ENCODE data around the gene UBE2R2. TPM values are rescaled to one million over a fixed set of nuclear protein-coding genes. Genes with fewer than 3 reads are reported as not detected.
A peak's percentile ranks its signal among the peaks of the same experiment; 100 is the strongest.
"Not testable (repeated sequence)": the region's sequence is repeated elsewhere in the genome, so short reads cannot be mapped to it uniquely, and the experiment has no call there.

Gene UBE2R2
- total RNA-seq, 4 donors from 2014 or later, result 32.5 to 47.3 (median 41.9) TPM

DNA sequence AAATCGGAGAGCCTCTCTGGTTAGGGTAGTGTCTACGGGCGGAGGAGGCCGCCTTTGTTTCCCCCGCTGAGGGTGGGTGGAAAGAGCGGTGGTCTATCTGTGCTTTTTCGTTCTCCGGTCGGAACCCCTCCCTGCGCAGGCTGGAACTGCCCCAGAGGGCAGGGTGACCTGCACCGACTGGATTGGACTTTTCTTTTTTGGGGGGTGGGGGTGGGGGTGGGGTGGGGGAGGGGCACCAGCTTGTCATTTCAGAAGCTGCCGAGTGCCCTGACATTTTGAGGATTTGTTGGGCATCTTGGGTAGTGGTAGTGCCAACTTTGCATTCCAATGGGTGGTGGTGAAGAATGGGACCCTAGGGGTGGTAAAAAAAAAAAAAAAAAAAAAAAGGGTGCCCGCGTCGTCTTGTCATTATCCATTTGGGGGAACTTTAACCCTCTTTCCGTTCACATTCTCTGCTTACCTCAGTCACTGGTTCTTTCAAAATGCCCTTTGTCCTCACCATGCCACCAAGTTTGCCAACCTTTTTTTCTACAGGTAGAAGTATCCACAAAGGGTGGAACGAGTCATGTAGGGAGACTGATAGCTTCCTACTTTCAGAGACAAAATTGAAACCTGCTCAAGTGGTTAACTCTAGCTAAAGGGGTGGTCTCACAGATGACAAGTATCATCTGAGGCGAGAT lies 1.3 kb downstream of the UBE2R2 start:
- Histone ChIP-seq H3K9me3 (no peaks in the 10 kb centered on the region), H3K36me3 (no peaks in the 10 kb centered on the region), H3K27ac (peak overlapping the region; percentile 92 to 100 (median 98)), H3K4me1 (peaks cover 55 to 56% of the 10 kb centered on the region in 2 donors), H3K4me3 (peak overlapping the region; percentile 80 to 94 (median 90)), H3K27me3 (no peaks in the 10 kb centered on the region)
- in situ Hi-C loops (cut with MboI; ENCODE audit: low sequenced_read_pairs in 4 of 4) (loop anchor here in 2 of 4 donors (5.0 kb wide), 1 partner anchor 34 kb away; no protein-coding TSS in a partner anchor), intact Hi-C loops (cut with DNase I; ENCODE audit: low total_unique reads) (loop anchor here (5.0 to 10.0 kb wide), 2 partner anchors 226 to 254 kb away; partner anchors contain the start of gene UBAP2)
- DNase-seq, result peak in 1 of 2 donors; percentile 46
- peak; percentile 5 to 18 for ATAC-seq
- peak; percentile 20 to 23 for TF ChIP-seq POLR2A (IDR thresholded peaks at IDR 0.05)
- TF ChIP-seq, protein P1, sequence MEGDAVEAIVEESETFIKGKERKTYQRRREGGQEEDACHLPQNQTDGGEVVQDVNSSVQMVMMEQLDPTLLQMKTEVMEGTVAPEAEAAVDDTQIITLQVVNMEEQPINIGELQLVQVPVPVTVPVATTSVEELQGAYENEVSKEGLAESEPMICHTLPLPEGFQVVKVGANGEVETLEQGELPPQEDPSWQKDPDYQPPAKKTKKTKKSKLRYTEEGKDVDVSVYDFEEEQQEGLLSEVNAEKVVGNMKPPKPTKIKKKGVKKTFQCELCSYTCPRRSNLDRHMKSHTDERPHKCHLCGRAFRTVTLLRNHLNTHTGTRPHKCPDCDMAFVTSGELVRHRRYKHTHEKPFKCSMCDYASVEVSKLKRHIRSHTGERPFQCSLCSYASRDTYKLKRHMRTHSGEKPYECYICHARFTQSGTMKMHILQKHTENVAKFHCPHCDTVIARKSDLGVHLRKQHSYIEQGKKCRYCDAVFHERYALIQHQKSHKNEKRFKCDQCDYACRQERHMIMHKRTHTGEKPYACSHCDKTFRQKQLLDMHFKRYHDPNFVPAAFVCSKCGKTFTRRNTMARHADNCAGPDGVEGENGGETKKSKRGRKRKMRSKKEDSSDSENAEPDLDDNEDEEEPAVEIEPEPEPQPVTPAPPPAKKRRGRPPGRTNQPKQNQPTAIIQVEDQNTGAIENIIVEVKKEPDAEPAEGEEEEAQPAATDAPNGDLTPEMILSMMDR (IDR thresholded peaks at IDR 0.05 in 4 of 5, conservative IDR thresholded peaks at IDR 0.05 in 1 of 5), result no peak

DNA sequence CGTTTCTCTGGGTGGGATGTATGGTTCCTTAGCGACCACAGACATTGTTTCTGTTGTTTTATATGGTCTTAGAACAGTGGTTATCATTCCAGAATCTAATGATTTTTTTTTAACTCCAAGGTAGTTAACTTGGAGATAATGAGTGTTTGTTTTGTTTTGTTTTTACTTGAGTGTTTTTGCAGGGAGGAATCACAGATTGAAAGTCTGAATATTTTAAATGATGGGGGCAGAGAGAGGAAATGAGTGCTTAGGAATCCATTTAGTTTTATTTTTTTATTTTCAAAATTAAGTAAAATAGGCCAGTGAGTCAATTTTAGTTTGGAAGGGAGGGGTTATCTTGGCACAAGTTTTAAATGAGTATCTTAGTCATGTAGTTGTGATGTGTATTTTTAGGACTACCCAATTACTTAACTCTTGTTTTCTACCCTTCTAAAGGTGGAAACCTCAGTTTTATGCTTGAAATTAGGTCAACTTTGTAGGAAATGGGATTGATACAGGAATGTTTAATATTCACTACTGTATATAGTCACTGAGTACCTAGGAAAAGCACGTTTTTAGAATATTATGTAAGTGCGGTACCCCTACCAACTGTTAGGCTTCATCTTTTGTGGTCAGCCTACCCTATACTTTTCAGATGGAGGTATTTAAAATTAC lies 2.0 kb downstream of the UBE2R2 start:
- Histone ChIP-seq H3K36me3 (no peaks in the 10 kb centered on the region), H3K27me3 (no peaks in the 10 kb centered on the region), H3K9me3 (no peaks in the 10 kb centered on the region), H3K4me1 (peaks cover 60% of the 10 kb centered on the region in 2 donors), H3K27ac (peak overlapping the region; percentile 92 to 100 (median 98)), H3K4me3 (peak overlapping the region; percentile 80 to 94 (median 90))
- intact Hi-C loops (cut with DNase I; ENCODE audit: low total_unique reads) (loop anchor here (5.0 to 10.0 kb wide), 2 partner anchors 226 to 253 kb away; partner anchors contain the start of gene UBAP2), in situ Hi-C loops (cut with MboI; ENCODE audit: low sequenced_read_pairs in 4 of 4) (loop anchor here in 2 of 4 donors (5.0 kb wide), 1 partner anchor 33 kb away; no protein-coding TSS in a partner anchor)
- TF ChIP-seq, protein P1 (IDR thresholded peaks at IDR 0.05 in 4 of 5, conservative IDR thresholded peaks at IDR 0.05 in 1 of 5), result no peak
- no peak for TF ChIP-seq POLR2A (IDR thresholded peaks at IDR 0.05)
- no peak for DNase-seq
- ATAC-seq, result peak in 1 of 2 donors; percentile 42

DNA sequence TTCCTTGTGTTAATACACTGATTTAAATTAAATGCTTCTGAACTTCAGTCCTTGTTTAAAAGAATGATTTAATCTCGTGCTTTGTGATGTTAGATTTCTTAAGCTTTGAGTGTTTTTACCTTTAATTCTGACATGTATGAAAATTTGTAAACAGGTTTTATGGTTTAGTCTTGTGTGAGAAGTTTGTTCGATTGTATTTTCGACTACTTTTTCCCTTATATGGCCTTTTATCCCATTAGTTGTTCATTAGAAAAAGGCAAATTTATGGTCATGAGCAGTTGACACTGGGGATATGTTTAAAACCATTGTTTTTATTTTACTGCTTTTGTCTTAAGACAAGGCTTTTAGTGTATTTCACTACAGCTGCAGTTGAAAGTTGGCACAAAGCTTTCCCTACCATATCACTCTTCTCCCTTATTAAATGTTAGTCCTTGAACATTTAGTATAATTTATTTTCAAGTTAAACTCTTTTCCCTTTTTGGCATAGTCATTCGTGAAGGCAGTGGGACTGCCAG lies 3.3 kb downstream of the UBE2R2 start:
- Histone ChIP-seq H3K36me3 (no peaks in the 10 kb centered on the region), H3K27me3 (no peaks in the 10 kb centered on the region), H3K4me1 (peaks cover 54 to 56% of the 10 kb centered on the region in 2 donors), H3K9me3 (no peaks in the 10 kb centered on the region), H3K27ac (peak overlapping the region; percentile 92 to 100 (median 98)), H3K4me3 (peak overlapping the region; percentile 80 to 94 (median 90))
- intact Hi-C loops (cut with DNase I; ENCODE audit: low total_unique reads) (no loop called here), in situ Hi-C loops (cut with MboI; ENCODE audit: low sequenced_read_pairs in 4 of 4) (no loop called here)
- ATAC-seq, result no peak
- no peak for DNase-seq
- no peak for TF ChIP-seq POLR2A (IDR thresholded peaks at IDR 0.05)
- TF ChIP-seq, protein P1 (IDR thresholded peaks at IDR 0.05 in 4 of 5, conservative IDR thresholded peaks at IDR 0.05 in 1 of 5), result no peak

DNA sequence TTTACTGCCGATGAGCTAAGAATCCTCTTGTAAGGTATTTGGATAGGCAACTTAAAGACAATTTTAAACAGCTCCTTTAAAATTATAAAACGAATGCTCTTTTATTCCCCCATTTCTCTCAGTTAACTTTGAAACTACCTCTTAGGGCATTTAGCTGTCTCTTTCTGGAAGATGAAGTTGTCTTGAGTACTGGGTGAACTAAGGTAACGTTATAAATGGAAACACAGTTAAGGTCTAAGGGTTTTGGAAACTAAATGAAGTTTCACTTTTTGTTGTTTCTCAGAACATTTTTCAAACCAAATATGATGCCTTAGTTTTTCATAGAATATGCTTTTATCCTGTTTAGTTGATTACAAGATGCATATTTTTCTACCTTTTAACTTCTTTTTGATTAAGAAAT lies 6.8 kb downstream of the UBE2R2 start:
- DNase-seq (no peak), ATAC-seq (no peak)
- intact Hi-C loops (cut with DNase I; ENCODE audit: low total_unique reads) (no loop called here), in situ Hi-C loops (cut with MboI; ENCODE audit: low sequenced_read_pairs in 4 of 4) (no loop called here)
- Histone ChIP-seq H3K4me1 (peaks cover 49 to 50% of the 10 kb centered on the region in 2 donors), H3K9me3 (no peaks in the 10 kb centered on the region), H3K4me3 (no peak overlapping the region), H3K27me3 (no peaks in the 10 kb centered on the region), H3K27ac (peak overlapping the region; percentile 21 to 47 (median 36)), H3K36me3 (no peaks in the 10 kb centered on the region)
- TF ChIP-seq POLR2A (IDR thresholded peaks at IDR 0.05), result no peak
- TF ChIP-seq, protein P1 (IDR thresholded peaks at IDR 0.05 in 4 of 5, conservative IDR thresholded peaks at IDR 0.05 in 1 of 5), result no peak

DNA sequence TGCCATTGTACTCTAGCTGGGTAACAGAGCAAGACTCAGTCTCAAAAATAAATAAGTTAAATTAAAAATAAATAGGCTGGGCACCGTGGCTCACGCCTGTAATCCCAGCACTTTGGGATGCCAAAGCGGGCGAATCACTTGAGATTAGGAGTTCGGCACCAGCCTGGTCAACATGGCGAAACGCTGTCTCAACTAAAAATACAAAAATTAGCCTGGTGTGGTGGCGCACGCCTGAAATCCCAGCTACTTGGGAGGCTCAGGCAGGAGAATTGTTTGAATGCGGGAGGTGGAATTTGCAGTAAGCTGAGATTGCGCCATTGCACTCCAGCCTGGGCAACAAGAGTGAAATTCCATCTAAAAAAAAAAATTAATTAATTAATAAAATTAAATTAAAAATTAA lies 10.3 kb downstream of the UBE2R2 start:
- H3K36me3 ChIP-seq; H3K27ac ChIP-seq; ATAC-seq; H3K27me3 ChIP-seq; H3K4me3 ChIP-seq; in situ Hi-C loops (cut with MboI; ENCODE audit: low sequenced_read_pairs in 4 of 4); H3K9me3 ChIP-seq; intact Hi-C loops (cut with DNase I; ENCODE audit: low total_unique reads); DNase-seq: not testable (repeated sequence)
- peaks cover 23 to 30% of the 10 kb centered on the region in 2 donors for H3K4me1 ChIP-seq

- peaks cover 4 to 33% of the 10 kb centered on the region in 2 donors for H3K4me1 ChIP-seq
- H3K36me3 ChIP-seq; H3K27ac ChIP-seq; H3K9me3 ChIP-seq; H3K4me3 ChIP-seq; in situ Hi-C loops (cut with MboI; ENCODE audit: low sequenced_read_pairs in 4 of 4); DNase-seq; H3K27me3 ChIP-seq; ATAC-seq; intact Hi-C loops (cut with DNase I; ENCODE audit: low total_unique reads): not testable (repeated sequence)
Observed at GRCh38 chr9:33829641-33830230, 12.8 kb downstream of the UBE2R2 start.
